IMR-90 (cell line): Measurements from ENCODE around the gene ZFP36L1. TPM values are rescaled to one million over a fixed set of nuclear protein-coding genes. Genes with fewer than 3 reads are reported as not detected.

Experiments
- ATAC-seq: fragments of 200-7000 bp; cut with Tn5 transposase; 2 replicates; pipeline ENCODE4 v1.9.1; 2020; ENCODE audit warnings: low read depth, mild to moderate bottlenecking, moderate library complexity
- BruUV-seq: library from RNA; stranded (reverse); fragments of 400-500 nt; replicated peaks from 2 replicates; lab custom pipeline; 2021; lab: Mats Ljungman, UMichigan
- CTCF ChIA-PET: fragments of 300-600 bp; formaldehyde crosslinking; extraction: SDS; loops from one replicate; lab custom pipeline; 2021; ENCODE audit warnings: antibody characterized with exemption; lab: Yijun Ruan, JAX
- POLR2A ChIA-PET: fragments of 300-600 bp; sonication (Branson Sonifier 250); formaldehyde crosslinking; loops from one replicate; lab custom pipeline; 2022; ENCODE audit warnings: antibody characterized with exemption; ENCODE audit not compliant: unreplicated experiment; lab: Charles Lee
- DNase-seq: peaks from one replicate; pipeline ENCODE4 v3.0.0; 2013
- H2AFZ ChIP-seq: replicated peaks from 2 replicates; pipeline ENCODE3; 2013; ENCODE audit warnings: low read length, mild to moderate bottlenecking; ENCODE audit not compliant: poor library complexity
- H2AK5ac ChIP-seq: 2 replicates; pipeline ENCODE4 v1.6.1; 2013; ENCODE audit warnings: low read depth, low read length, inconsistent platforms
- H2AK9ac ChIP-seq: replicated peaks from 2 replicates; pipeline ENCODE3; 2013; ENCODE audit warnings: mild to moderate bottlenecking, low read depth, low read length, moderate library complexity; ENCODE audit not compliant: poor library complexity
- H2BK120ac ChIP-seq: 2 replicates; pipeline ENCODE4 v1.6.1; 2013; ENCODE audit warnings: low read depth, low read length, inconsistent platforms
- H2BK15ac ChIP-seq: 3 replicates; pipeline ENCODE4 v1.6.1; 2013; ENCODE audit warnings: low read depth, low read length, inconsistent platforms
- H2BK20ac ChIP-seq: 2 replicates; pipeline ENCODE4 v1.6.1; 2013; ENCODE audit warnings: low read depth, mild to moderate bottlenecking, inconsistent platforms, low read length, moderate library complexity
- H2BK5ac ChIP-seq: 2 replicates; pipeline ENCODE4 v1.6.1; 2013; ENCODE audit warnings: mild to moderate bottlenecking, low read depth, low read length, inconsistent platforms; ENCODE audit not compliant: poor library complexity, severe bottlenecking
- H3K14ac ChIP-seq: replicated peaks from 2 replicates; pipeline ENCODE4 v1.6.1; 2013; ENCODE audit warnings: low read depth, low read length, inconsistent platforms
- H3K18ac ChIP-seq: 2 replicates; pipeline ENCODE4 v1.6.1; 2013; ENCODE audit warnings: low read depth, low read length, control low read depth
- H3K23ac ChIP-seq: 2 replicates; pipeline ENCODE4 v1.6.1; 2013; ENCODE audit warnings: low read depth, low read length, inconsistent platforms
- H3K27ac ChIP-seq: 2 replicates; pipeline ENCODE4 v1.5.1; 2013; ENCODE audit warnings: mild to moderate bottlenecking, control low read depth, low read length; ENCODE audit not compliant: insufficient read depth
- H3K27me3 ChIP-seq: 2 replicates; pipeline ENCODE4 v1.6.1; 2013; ENCODE audit warnings: low read length; ENCODE audit not compliant: control insufficient read depth, insufficient read depth
- H3K36me3 ChIP-seq: 2 replicates; pipeline ENCODE4 v1.6.1; 2013; ENCODE audit warnings: low read length, mixed read lengths; ENCODE audit not compliant: control insufficient read depth, insufficient read depth
- H3K4ac ChIP-seq: 2 replicates; pipeline ENCODE4 v1.6.1; 2013; ENCODE audit warnings: low read depth, low read length, inconsistent platforms
- H3K4me1 ChIP-seq: 2 replicates; pipeline ENCODE4 v1.6.1; 2013; ENCODE audit warnings: low read length, mixed read lengths; ENCODE audit not compliant: control insufficient read depth, insufficient read depth
- H3K4me2 ChIP-seq: 2 replicates; pipeline ENCODE4 v1.6.1; 2013; ENCODE audit warnings: low read depth, mild to moderate bottlenecking, control low read depth, low read length, moderate library complexity
- H3K4me3 ChIP-seq: 2 replicates; pipeline ENCODE4 v1.5.1; 2013; ENCODE audit warnings: low read depth, mild to moderate bottlenecking, control low read depth, low read length, moderate library complexity; ENCODE audit not compliant: insufficient read depth
- H3K56ac ChIP-seq: 2 replicates; pipeline ENCODE4 v1.6.1; 2013; ENCODE audit warnings: low read length, inconsistent platforms; ENCODE audit not compliant: insufficient read depth; ENCODE audit errors: extremely low read depth
- H3K79me1 ChIP-seq, 2 experiments: 2 replicates each; pipeline ENCODE4 v1.6.1; 2013; ENCODE audit warnings: low read length in 2 of 2, inconsistent platforms in 1 of 2, low read depth in 1 of 2
- H3K9ac ChIP-seq: 2 replicates; pipeline ENCODE4 v1.6.1; 2013; ENCODE audit warnings: low read depth, low read length, control low read depth
- H3K9me1 ChIP-seq: 2 replicates; pipeline ENCODE4 v1.6.1; 2013; ENCODE audit warnings: low read length, inconsistent platforms; ENCODE audit not compliant: insufficient read depth
- H3K9me3 ChIP-seq: 2 replicates; pipeline ENCODE4 v1.6.1; 2013; ENCODE audit warnings: low read length; ENCODE audit not compliant: control insufficient read depth, insufficient read depth
- H4K20me1 ChIP-seq: 2 replicates; pipeline ENCODE4 v1.6.1; 2013; ENCODE audit warnings: low read length, inconsistent platforms; ENCODE audit not compliant: insufficient read depth
- H4K5ac ChIP-seq: 2 replicates; pipeline ENCODE4 v1.6.1; 2013; ENCODE audit warnings: mild to moderate bottlenecking, low read depth, low read length, control low read depth
- H4K8ac ChIP-seq, 2 experiments: 2 replicates each; pipeline ENCODE4 v1.6.1; 2013; ENCODE audit warnings: low read depth in 2 of 2, low read length in 2 of 2, control low read depth in 1 of 2, inconsistent platforms in 1 of 2
- H4K91ac ChIP-seq: 2 replicates; pipeline ENCODE4 v1.6.1; 2013; ENCODE audit warnings: low read depth, low read length, inconsistent platforms; ENCODE audit not compliant: insufficient read depth
- RCOR1 ChIP-seq: IDR thresholded peaks from 2 replicates; pipeline ENCODE4 v1.6.1; 2012; ENCODE audit warnings: mild to moderate bottlenecking, low read length, improper control_type of control experiment; ENCODE audit not compliant: insufficient replicate concordance
- WGBS, 2 experiments: methylation state at CpG; one replicate each; pipeline versions ENCODE4 v1.1.5 to v1.1.7; 2013; ENCODE audit warnings: missing lambda C conversion rate in 2 of 2; ENCODE audit not compliant: insufficient read length in 1 of 2; ENCODE audit errors: extremely low coverage in 2 of 2; 5-methylcytosine and 5-hydroxymethylcytosine counted together
- dilution Hi-C: fragments of 300-500 bp; cut with HindIII; formaldehyde crosslinking; loops from one replicate; pipeline ENCODE4 v1.14.3; 2018; ENCODE audit warnings: low sequenced_read_pairs; ENCODE audit not compliant: unreplicated experiment
- in situ Hi-C: fragments of 300-500 bp; cut with MboI; formaldehyde crosslinking; loops from 3 replicates; pipeline ENCODE4 v1.14.3; 2019; ENCODE audit warnings: low sequenced_read_pairs, inconsistent platforms, mixed read lengths
- intact Hi-C: fragments of 100-400 bp; cut with micrococcal nuclease; formaldehyde crosslinking; loops from 2 replicates; pipeline ENCODE4 v1.10.0; 2022
- polyA plus RNA-seq, 3 experiments: library from polyadenylated mRNA; depleted of rRNA; stranded (reverse); fragments of >200 nt; gene quantifications; 2 replicates each; pipeline ENCODE4 v1.2.3, GENCODE V29; 2012; ENCODE audit warnings: low replicate concordance in 1 of 3
- total RNA-seq: library from RNA; depleted of rRNA; stranded (reverse); fragments of >200 nt; gene quantifications from 2 replicates; pipeline ENCODE4 v1.2.3, GENCODE V29; 2012

ZFP36L1 gene
- total and polyA plus RNA-seq, 2 of the 4 experiments (the other 2 are of a cell fraction): 6.5 to 140 TPM

- no peak overlapping the region for H3K4me3 ChIP-seq
- no CpG with 5 or more reads among the region's 9 CpGs for WGBS, 2 experiments
- H3K9ac ChIP-seq: no peak overlapping the region
- in situ Hi-C loops: no loop called here
- CTCF ChIA-PET: no interaction called here
- no peak overlapping the region for H3K14ac ChIP-seq
- no peaks in the 10 kb centered on the region for H4K20me1 ChIP-seq
- no peak overlapping the region for H2AFZ ChIP-seq
- H3K79me1 ChIP-seq: no peaks in the 10 kb centered on the region
- BruUV-seq: no TSS peak
- H3K4ac ChIP-seq: no peak overlapping the region
- H4K5ac ChIP-seq: no peak overlapping the region
- no peak for DNase-seq
- H2AK9ac ChIP-seq: no peak overlapping the region
- H3K9me1 ChIP-seq: no peaks in the 10 kb centered on the region
- H3K18ac ChIP-seq: no peak overlapping the region
- no peaks in the 10 kb centered on the region for H3K36me3 ChIP-seq
- no peak overlapping the region for H3K23ac ChIP-seq
- H2BK120ac ChIP-seq: no peak overlapping the region
- H2AK5ac ChIP-seq: no peak overlapping the region
- no peaks in the 10 kb centered on the region; the same call in 1 of the 2 replicates for H3K27me3 ChIP-seq
- H4K91ac ChIP-seq: no peak overlapping the region
- no peak overlapping the region for H2BK15ac ChIP-seq
- H3K4me1 ChIP-seq: peaks cover 2% of the 10 kb centered on the region; the same call in 1 of the 2 replicates
- H3K4me2 ChIP-seq: no peak overlapping the region
- POLR2A ChIA-PET: no interaction called here
- H3K27ac ChIP-seq: no peak overlapping the region
- intact Hi-C loops: no loop called here
- H2BK5ac ChIP-seq: no peak overlapping the region
- H3K56ac ChIP-seq: no peak overlapping the region
- H2BK20ac ChIP-seq: no peak overlapping the region
- H3K9me3 ChIP-seq: peaks cover 2% of the 10 kb centered on the region; the same call in 1 of the 2 replicates
- H4K8ac ChIP-seq: no peak overlapping the region
- TF ChIP-seq RCOR1: no peak
- dilution Hi-C loops: no loop called here
- no peak for ATAC-seq
These were observed 22.8 kb downstream of the ZFP36L1 start for GRCh38 chr14:68770051-68770450.
